ENCODE results near the gene CAPN5. TPM values are rescaled to one million over a fixed set of nuclear protein-coding genes. Genes with fewer than 3 reads are reported as not detected.
"Not testable (repeated sequence)": the region's sequence is repeated elsewhere in the genome, so short reads cannot be mapped to it uniquely, and the experiment has no call there.

Gene CAPN5
- total RNA-seq (1 to 10 TPM in 2 of 4 donors, under 1 TPM in 2; 0.88 to 1.8 (median 1.1) TPM), polyA plus RNA-seq (under 1 TPM; 0.59 to 0.67 (median 0.64) TPM)
- long read RNA-seq, donor 1: 0 reads
- long read RNA-seq, donor 2, partial matches to known transcripts: 0 of 1 reads
- long read RNA-seq, donor 2, other reads (novel, unspliced or antisense): 1 of 1 reads

GRCh38 chr11:77066229-77067042, at the start of gene CAPN5:
Gene CAPN5 (plus strand): TSS chr11:77066971. CDS start chr11:77084887, 17,916 bp downstream.
- TF ChIP-seq, protein P1, sequence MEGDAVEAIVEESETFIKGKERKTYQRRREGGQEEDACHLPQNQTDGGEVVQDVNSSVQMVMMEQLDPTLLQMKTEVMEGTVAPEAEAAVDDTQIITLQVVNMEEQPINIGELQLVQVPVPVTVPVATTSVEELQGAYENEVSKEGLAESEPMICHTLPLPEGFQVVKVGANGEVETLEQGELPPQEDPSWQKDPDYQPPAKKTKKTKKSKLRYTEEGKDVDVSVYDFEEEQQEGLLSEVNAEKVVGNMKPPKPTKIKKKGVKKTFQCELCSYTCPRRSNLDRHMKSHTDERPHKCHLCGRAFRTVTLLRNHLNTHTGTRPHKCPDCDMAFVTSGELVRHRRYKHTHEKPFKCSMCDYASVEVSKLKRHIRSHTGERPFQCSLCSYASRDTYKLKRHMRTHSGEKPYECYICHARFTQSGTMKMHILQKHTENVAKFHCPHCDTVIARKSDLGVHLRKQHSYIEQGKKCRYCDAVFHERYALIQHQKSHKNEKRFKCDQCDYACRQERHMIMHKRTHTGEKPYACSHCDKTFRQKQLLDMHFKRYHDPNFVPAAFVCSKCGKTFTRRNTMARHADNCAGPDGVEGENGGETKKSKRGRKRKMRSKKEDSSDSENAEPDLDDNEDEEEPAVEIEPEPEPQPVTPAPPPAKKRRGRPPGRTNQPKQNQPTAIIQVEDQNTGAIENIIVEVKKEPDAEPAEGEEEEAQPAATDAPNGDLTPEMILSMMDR (IDR thresholded peaks at IDR 0.05): peak; percentile 17
- ATAC-seq (peak; percentile 98 to 99 (median 98)), DNase-seq (peak; percentile 94 to 96)
- 0 to 1% (median 1%) methylated on average over 50 to 69 of the region's 69 CpGs for WGBS, 3 donors
- no peaks in the 10 kb centered on the region for H3K36me3 ChIP-seq (ENCODE audit: insufficient read depth in 1 of 2, low read depth in 1 of 2)
- H3K4me1 ChIP-seq: no peaks in the 10 kb centered on the region
- H3K27me3 ChIP-seq (ENCODE audit: insufficient read depth in 3 of 3, low read length in 2 of 3): no peaks in the 10 kb centered on the region
- H3K27ac ChIP-seq: peak within 1 kb of the TSS; percentile 70
- H3K9me3 ChIP-seq: no peaks in the 10 kb centered on the region
- H3K4me3 ChIP-seq: peak within 1 kb of the TSS; percentile 74
- intact Hi-C loops (cut with DNase I): no loop called here

DNA sequence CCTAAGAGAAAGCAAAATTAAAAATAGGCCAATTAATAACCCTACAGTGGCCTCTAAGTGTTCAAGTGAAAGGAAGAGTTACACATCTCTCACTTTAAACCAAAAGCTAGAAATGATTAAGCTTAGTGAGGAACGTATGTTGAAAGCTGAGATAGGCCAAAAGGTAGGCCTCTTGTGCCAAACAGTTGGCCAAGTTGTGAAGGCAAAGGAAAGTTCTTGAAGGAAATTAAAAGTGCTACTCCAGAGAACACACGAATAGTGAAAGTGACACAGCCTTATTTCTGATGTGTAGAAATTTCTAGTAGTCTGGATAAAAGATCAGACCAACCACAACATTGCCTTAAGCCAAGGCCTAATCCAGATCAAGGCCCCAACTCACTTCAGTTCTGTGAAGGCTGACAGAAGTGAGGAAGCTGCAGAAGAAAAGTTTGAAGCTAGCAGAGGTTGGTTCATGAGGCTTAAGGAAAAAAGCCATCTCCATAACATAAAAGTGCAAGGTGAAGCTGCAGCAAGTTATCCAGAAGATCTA, 48.3 kb upstream of the CAPN5 start:
- H3K4me1 ChIP-seq; ATAC-seq; H3K27ac ChIP-seq; H3K36me3 ChIP-seq (ENCODE audit: insufficient read depth in 1 of 2, low read depth in 1 of 2); H3K4me3 ChIP-seq; H3K27me3 ChIP-seq (ENCODE audit: insufficient read depth in 3 of 3, low read length in 2 of 3); DNase-seq; H3K9me3 ChIP-seq; intact Hi-C loops (cut with DNase I): not testable (repeated sequence)
- WGBS, 3 donors: 84 to 90% (median 85%) methylated on average over 2 of the region's 2 CpGs

- WGBS, 3 donors: 82 to 96% (median 94%) methylated on average over 2 of the region's 2 CpGs
- H3K4me1 ChIP-seq: no peaks in the 10 kb centered on the region
- H3K27me3 ChIP-seq (ENCODE audit: insufficient read depth in 3 of 3, low read length in 2 of 3): no peaks in the 10 kb centered on the region
- H3K9me3 ChIP-seq: no peaks in the 10 kb centered on the region
- DNase-seq (no peak), ATAC-seq (no peak)
- TF ChIP-seq, protein P1 (IDR thresholded peaks at IDR 0.05): no peak
- H3K36me3 ChIP-seq (ENCODE audit: insufficient read depth in 1 of 2, low read depth in 1 of 2): no peaks in the 10 kb centered on the region
- intact Hi-C loops (cut with DNase I): no loop called here
- H3K27ac ChIP-seq: no peak overlapping the region
- H3K4me3 ChIP-seq: no peak overlapping the region
Observed at GRCh38 chr11:77019976-77020595, 46.7 kb upstream of the CAPN5 start.

DNA sequence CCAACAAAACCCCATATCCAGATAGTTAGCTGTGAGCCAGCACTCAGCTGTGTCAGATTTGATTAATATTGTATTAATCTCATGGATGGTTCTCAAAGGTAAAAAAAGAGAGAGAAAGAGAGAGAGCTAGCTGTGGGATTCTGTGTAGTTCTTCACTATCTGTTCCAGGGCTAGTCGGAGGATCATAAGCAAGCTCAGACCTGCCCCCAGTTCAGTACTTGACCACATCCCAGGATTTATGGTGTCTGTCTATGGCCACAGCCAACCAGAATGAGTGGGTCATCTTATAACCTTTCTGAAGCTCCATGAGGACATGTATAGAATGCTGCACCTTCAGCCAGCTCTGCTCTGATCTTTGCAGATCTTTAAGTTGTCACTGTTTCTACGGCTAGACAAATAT, 46.0 kb upstream of the CAPN5 start:
- TF ChIP-seq, protein P1 (IDR thresholded peaks at IDR 0.05): no peak
- ATAC-seq (no peak), DNase-seq (no peak)
- 84 to 98% (median 95%) methylated on average over 2 of the region's 2 CpGs for WGBS, 3 donors
- intact Hi-C loops (cut with DNase I): no loop called here
- no peaks in the 10 kb centered on the region for H3K4me1 ChIP-seq
- H3K9me3 ChIP-seq: no peaks in the 10 kb centered on the region
- no peaks in the 10 kb centered on the region for H3K27me3 ChIP-seq (ENCODE audit: insufficient read depth in 3 of 3, low read length in 2 of 3)
- no peak overlapping the region for H3K4me3 ChIP-seq
- no peaks in the 10 kb centered on the region for H3K36me3 ChIP-seq (ENCODE audit: insufficient read depth in 1 of 2, low read depth in 1 of 2)
- H3K27ac ChIP-seq: no peak overlapping the region

- no peak overlapping the region for H3K4me3 ChIP-seq
- TF ChIP-seq, protein P1 (IDR thresholded peaks at IDR 0.05): no peak
- DNase-seq (no peak), ATAC-seq (no peak)
- H3K36me3 ChIP-seq (ENCODE audit: insufficient read depth in 1 of 2, low read depth in 1 of 2): no peaks in the 10 kb centered on the region
- intact Hi-C loops (cut with DNase I): no loop called here
- no peak overlapping the region for H3K27ac ChIP-seq
- H3K27me3 ChIP-seq (ENCODE audit: insufficient read depth in 3 of 3, low read length in 2 of 3): no peaks in the 10 kb centered on the region
- H3K4me1 ChIP-seq: peaks cover 4% of the 10 kb centered on the region
- H3K9me3 ChIP-seq: no peaks in the 10 kb centered on the region
Observed at GRCh38 chr11:77024745-77025144, 42.0 kb upstream of the CAPN5 start.
